Thymus (tissue), 11 donors: ENCODE results near the gene SLX9. TPM values are rescaled to one million over a fixed set of nuclear protein-coding genes. Genes with fewer than 3 reads are reported as not detected.

ENCODE experiments used
- DNase-seq, 9 donors: peaks; one replicate each; pipeline ENCODE4 v3.0.0-alpha.2; 2013; ENCODE audit warnings: low spot score in 9 of 9, low read depth in 6 of 9, missing footprints in 1 of 9
- H3K27ac ChIP-seq, 2 donors: one replicate each; pipeline ENCODE4 v1.5.1; 2013; ENCODE audit warnings: control low read depth in 1 of 2, low read depth in 1 of 2, low read length in 1 of 2, mild to moderate bottlenecking in 1 of 2, moderate library complexity in 1 of 2
- H3K27me3 ChIP-seq, 2 donors: one replicate each; pipeline ENCODE4 v1.5.1; 2013; ENCODE audit warnings: low read length in 1 of 2; ENCODE audit not compliant: control insufficient read depth in 2 of 2, insufficient read depth in 1 of 2
- H3K36me3 ChIP-seq, 2 donors: one replicate each; pipeline ENCODE4 v1.5.1; 2013; ENCODE audit warnings: low read length in 1 of 2, mild to moderate bottlenecking in 1 of 2, moderate library complexity in 1 of 2; ENCODE audit not compliant: control insufficient read depth in 2 of 2, insufficient read depth in 2 of 2
- H3K4me1 ChIP-seq, 2 donors: one replicate each; pipeline ENCODE4 v1.5.1; 2013; ENCODE audit warnings: low read length in 2 of 2; ENCODE audit not compliant: control insufficient read depth in 2 of 2, insufficient read depth in 2 of 2
- H3K4me3 ChIP-seq, 2 donors: one replicate each; pipeline ENCODE4 v1.5.1; 2013; ENCODE audit warnings: low read length in 2 of 2, control low read depth in 1 of 2, mild to moderate bottlenecking in 1 of 2
- H3K9me3 ChIP-seq, 2 donors: one replicate each; pipeline ENCODE4 v1.5.1; 2013; ENCODE audit warnings: low read length in 1 of 2, mild to moderate bottlenecking in 1 of 2; ENCODE audit not compliant: control insufficient read depth in 2 of 2, insufficient read depth in 1 of 2
- WGBS: extraction: QIAGEN DNeasy Blood & Tissue Kit; methylation state at CpG from one replicate; pipeline ENCODE4 v1.1.7; 2013; 5-methylcytosine and 5-hydroxymethylcytosine counted together
- polyA plus RNA-seq: library from polyadenylated mRNA; stranded (reverse); fragments of 200-250 nt; gene quantifications from one replicate; pipeline ENCODE4 v1.2.3, GENCODE V29; 2013
- total RNA-seq: library from RNA; stranded (reverse); fragments of 120-200 nt; gene quantifications from one replicate; pipeline ENCODE4 v1.2.4, GENCODE V29; 2013
- donor health status: healthy.

Gene SLX9
- total and polyA plus RNA-seq, 2 donors: 28.4 to 29.0 TPM

DNA sequence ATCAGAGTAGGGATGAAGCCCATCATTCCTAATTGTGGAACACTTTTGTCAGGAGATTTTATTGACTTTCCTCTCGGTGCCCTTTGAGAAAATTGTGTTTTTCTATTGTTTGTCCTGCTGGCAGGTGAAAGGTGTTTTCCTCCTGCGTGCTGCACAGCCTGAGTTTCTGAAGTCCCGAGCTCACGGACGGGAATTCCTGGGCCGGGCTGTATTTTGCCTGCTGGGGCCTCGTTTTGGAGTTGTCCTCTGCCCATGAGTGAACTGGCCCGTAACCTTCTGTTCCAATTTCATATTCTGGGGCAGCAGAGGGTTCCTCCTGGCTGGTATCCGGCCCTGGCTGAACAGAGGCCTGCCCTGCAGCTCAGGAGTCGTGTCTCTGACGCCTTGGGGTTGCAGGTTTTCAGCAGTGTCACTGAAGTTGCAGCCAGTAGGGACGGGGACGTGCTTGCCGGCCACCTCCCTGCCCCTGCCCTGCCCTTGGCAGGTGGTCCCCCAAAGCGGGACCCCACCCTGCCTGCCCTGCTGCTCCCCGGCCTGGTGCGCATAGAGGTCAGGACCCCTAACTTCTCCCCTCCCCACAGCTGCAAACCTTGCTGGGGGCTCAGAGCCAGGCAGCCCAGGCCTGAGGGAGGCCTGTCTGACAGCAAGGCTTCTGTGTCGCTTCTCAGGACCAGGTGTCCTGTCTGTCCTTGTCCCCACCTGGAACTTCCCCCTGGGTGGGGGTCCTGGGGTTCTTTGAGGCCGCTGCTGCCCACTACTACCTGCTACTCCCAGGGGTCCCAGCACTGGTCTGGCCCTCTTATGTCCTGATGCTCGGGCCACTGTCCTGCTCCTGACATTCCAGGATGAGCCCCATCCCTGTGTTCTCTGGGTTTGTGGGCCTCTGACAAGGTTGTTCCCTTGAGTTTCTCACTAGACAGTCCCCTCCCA lies 49.0 kb downstream of the SLX9 start:
- no peaks in the 10 kb centered on the region for H3K9me3 ChIP-seq
- WGBS: 93% methylated on average over 20 of the region's 20 CpGs
- H3K4me1 ChIP-seq: no peaks in the 10 kb centered on the region
- H3K36me3 ChIP-seq: no peaks in the 10 kb centered on the region
- no peak for DNase-seq
- H3K27me3 ChIP-seq: peaks cover 0 to 8% of the 10 kb centered on the region in 2 donors
- H3K4me3 ChIP-seq: no peak overlapping the region
- no peak overlapping the region for H3K27ac ChIP-seq

GRCh38 chr21:44989537-44989886 lies 49.7 kb downstream of the SLX9 start:
- H3K4me3 ChIP-seq: no peak overlapping the region
- H3K9me3 ChIP-seq: no peaks in the 10 kb centered on the region
- WGBS: 82% methylated on average over 8 of the region's 8 CpGs
- H3K36me3 ChIP-seq: no peaks in the 10 kb centered on the region
- no peak overlapping the region for H3K27ac ChIP-seq
- no peaks in the 10 kb centered on the region for H3K4me1 ChIP-seq
- H3K27me3 ChIP-seq: peaks cover 0 to 6% of the 10 kb centered on the region in 2 donors
- no peak for DNase-seq

- Histone ChIP-seq H3K9me3 (no peaks in the 10 kb centered on the region), H3K27me3 (peaks cover 0 to 3% of the 10 kb centered on the region in 2 donors), H3K4me3 (no peak overlapping the region), H3K36me3 (no peaks in the 10 kb centered on the region), H3K4me1 (no peaks in the 10 kb centered on the region), H3K27ac (no peak overlapping the region)
- 92% methylated on average over 53 of the region's 53 CpGs for WGBS
- DNase-seq: no peak
These were observed 50.3 kb downstream of the SLX9 start for GRCh38 chr21:44989943-44990780.

DNA sequence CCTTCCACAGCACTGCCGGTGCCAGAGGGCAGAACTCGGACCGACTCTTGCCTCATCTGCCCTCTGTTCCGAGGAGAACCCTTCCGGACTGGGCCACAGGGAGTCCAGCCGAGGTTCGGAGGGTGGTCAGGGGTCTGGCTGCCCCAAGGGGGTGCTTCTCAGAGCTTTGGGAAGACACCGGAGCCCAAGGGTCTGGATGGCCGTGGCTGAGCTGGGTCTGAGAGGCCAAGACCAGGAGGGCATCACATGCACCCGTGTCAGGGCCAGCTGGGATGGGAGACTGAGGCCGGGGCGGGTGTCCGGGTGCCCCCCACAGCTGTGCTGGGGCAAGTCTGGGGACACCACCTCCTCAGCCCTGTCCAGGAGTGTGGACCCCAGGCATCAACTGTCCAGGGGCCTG lies 51.1 kb downstream of the SLX9 start:
- DNase-seq: no peak

GRCh38 chr21:44991538-44992483 lies 52.0 kb downstream of the SLX9 start:
- H3K36me3 ChIP-seq: no peaks in the 10 kb centered on the region
- 91% methylated on average over 38 of the region's 38 CpGs for WGBS
- no peaks in the 10 kb centered on the region for H3K27me3 ChIP-seq
- H3K4me3 ChIP-seq: no peak overlapping the region
- DNase-seq: no peak
- H3K4me1 ChIP-seq: no peaks in the 10 kb centered on the region
- no peak overlapping the region for H3K27ac ChIP-seq
- no peaks in the 10 kb centered on the region for H3K9me3 ChIP-seq

More for the DNA sequence above, 51.1 kb downstream of the SLX9 start:
- no peak overlapping the region for H3K27ac ChIP-seq
- no peak overlapping the region for H3K4me3 ChIP-seq
- no peaks in the 10 kb centered on the region for H3K27me3 ChIP-seq
- 85% methylated on average over 13 of the region's 13 CpGs for WGBS
- no peaks in the 10 kb centered on the region for H3K4me1 ChIP-seq
- H3K36me3 ChIP-seq: no peaks in the 10 kb centered on the region
- H3K9me3 ChIP-seq: no peaks in the 10 kb centered on the region

DNA sequence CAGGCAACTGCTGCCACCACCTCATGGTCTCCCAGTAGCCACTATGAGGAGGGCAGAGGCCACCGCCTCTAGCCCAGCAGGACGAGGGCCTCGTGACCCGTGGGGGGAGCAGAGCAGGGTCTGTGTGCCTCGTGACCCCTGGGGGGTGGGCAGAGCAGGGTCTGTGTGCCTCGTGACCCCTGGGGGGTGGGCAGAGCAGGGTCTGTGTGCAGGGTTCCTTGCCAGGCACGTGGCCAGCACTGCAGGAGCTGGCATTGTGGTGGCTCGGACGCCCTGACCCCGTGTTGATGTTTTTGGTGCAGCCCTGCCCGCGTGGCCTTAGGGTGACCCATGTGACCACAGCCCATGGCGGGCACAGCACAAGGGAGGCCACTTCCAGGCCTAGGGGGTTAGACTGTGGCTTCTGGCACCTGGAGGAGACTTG lies 52.8 kb downstream of the SLX9 start:
- Histone ChIP-seq H3K9me3 (no peaks in the 10 kb centered on the region), H3K4me1 (no peaks in the 10 kb centered on the region), H3K36me3 (no peaks in the 10 kb centered on the region), H3K4me3 (no peak overlapping the region), H3K27ac (no peak overlapping the region), H3K27me3 (no peaks in the 10 kb centered on the region)
- DNase-seq: no peak
- WGBS: 93% methylated on average over 13 of the region's 13 CpGs

GRCh38 chr21:44993321-44994046 lies 53.7 kb downstream of the SLX9 start:
- WGBS: 94% methylated on average over 20 of the region's 20 CpGs
- Histone ChIP-seq H3K36me3 (no peaks in the 10 kb centered on the region), H3K4me3 (no peak overlapping the region), H3K4me1 (no peaks in the 10 kb centered on the region), H3K27me3 (no peaks in the 10 kb centered on the region), H3K9me3 (no peaks in the 10 kb centered on the region), H3K27ac (no peak overlapping the region)
- no peak for DNase-seq

DNA sequence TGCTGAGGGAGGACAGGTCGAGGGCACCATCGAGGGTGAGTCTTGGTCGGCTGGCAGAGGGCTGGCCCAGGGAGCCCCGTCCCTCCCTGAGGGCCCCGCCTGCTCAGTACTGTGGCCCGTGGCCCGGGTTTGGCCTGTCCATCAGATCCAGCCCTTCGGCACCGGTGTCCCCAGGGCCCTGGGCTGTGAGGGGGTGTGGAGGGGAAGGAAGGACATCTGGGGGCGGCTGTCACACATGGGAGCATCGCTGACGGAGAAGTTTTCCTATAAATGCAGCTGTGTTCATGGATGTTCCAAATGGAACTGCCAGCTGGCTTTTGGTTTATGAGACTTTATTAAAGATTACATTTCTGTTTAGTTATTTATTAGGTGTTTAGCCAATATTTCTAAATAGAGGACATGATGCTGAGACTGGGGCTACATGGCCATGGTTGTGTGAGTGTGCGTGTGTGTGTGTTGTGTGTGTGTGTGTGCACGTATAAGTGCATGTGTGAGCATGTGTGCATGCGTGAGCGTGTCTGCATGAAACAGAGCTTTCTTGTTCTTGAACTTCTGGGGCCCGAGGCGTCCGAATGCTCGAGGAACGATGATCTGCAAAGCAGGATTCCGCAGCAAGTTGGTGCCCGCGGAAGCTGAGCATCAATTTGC lies 54.3 kb downstream of the SLX9 start:
- Histone ChIP-seq H3K36me3 (no peaks in the 10 kb centered on the region), H3K27ac (no peak overlapping the region), H3K4me1 (no peaks in the 10 kb centered on the region), H3K9me3 (no peaks in the 10 kb centered on the region), H3K27me3 (no peaks in the 10 kb centered on the region), H3K4me3 (no peak overlapping the region)
- no peak for DNase-seq
- 90% methylated on average over 24 of the region's 24 CpGs for WGBS
